ENCODE data around the gene PLCH1. TPM values are rescaled to one million over a fixed set of nuclear protein-coding genes. Genes with fewer than 3 reads are reported as not detected.

PLCH1 gene
- total RNA-seq, 1 donor from 2014 or later, result 1.3 TPM

- no peak for DNase-seq (ENCODE audit: low spot score in 2 of 2, unreplicated experiment in 2 of 2)
- no peak for TF ChIP-seq CTCF (IDR thresholded peaks at IDR 0.05; ENCODE audit: unreplicated experiment)
- Mint-ChIP-seq H3K27me3 (ENCODE audit: low read depth) (peaks cover 10% of the 10 kb centered on the region), H3K36me3 (no peaks in the 10 kb centered on the region), H3K4me1 (peaks cover under 1% of the 10 kb centered on the region), H3K4me3 (no peak overlapping the region), H3K27ac (no peak overlapping the region), H3K9me3 (no peaks in the 10 kb centered on the region)
These were observed 358.8 kb downstream of the PLCH1 start for GRCh38 chr3:155385896-155386625.

- Mint-ChIP-seq H3K27ac (no peak overlapping the region), H3K9me3 (no peaks in the 10 kb centered on the region), H3K36me3 (no peaks in the 10 kb centered on the region), H3K27me3 (ENCODE audit: low read depth) (peaks cover 10% of the 10 kb centered on the region), H3K4me1 (no peaks in the 10 kb centered on the region), H3K4me3 (no peak overlapping the region)
- TF ChIP-seq CTCF (IDR thresholded peaks at IDR 0.05; ENCODE audit: unreplicated experiment), result peak; percentile 47
- peak; percentile 21 to 66 for DNase-seq (ENCODE audit: low spot score in 2 of 2, unreplicated experiment in 2 of 2)
These were observed 362.4 kb downstream of the PLCH1 start for GRCh38 chr3:155382396-155383042.

GRCh38 chr3:155377847-155378246 is 367.0 kb downstream of the PLCH1 start:
- no peak overlapping the region for H3K27ac Mint-ChIP-seq
- no peak overlapping the region for H3K4me3 Mint-ChIP-seq
- no peaks in the 10 kb centered on the region for H3K27me3 Mint-ChIP-seq (ENCODE audit: low read depth)
- no peak for DNase-seq (ENCODE audit: low spot score in 2 of 2, unreplicated experiment in 2 of 2)
- no peak for TF ChIP-seq CTCF (IDR thresholded peaks at IDR 0.05; ENCODE audit: unreplicated experiment)
- no peaks in the 10 kb centered on the region for H3K9me3 Mint-ChIP-seq
- no peaks in the 10 kb centered on the region for H3K4me1 Mint-ChIP-seq
- no peaks in the 10 kb centered on the region for H3K36me3 Mint-ChIP-seq

GRCh38 chr3:155377071-155377470 is 367.8 kb downstream of the PLCH1 start:
- H3K27me3 Mint-ChIP-seq (ENCODE audit: low read depth), result no peaks in the 10 kb centered on the region
- TF ChIP-seq CTCF (IDR thresholded peaks at IDR 0.05; ENCODE audit: unreplicated experiment), result no peak
- no peak for DNase-seq (ENCODE audit: low spot score in 2 of 2, unreplicated experiment in 2 of 2)
- no peaks in the 10 kb centered on the region for H3K9me3 Mint-ChIP-seq
- no peaks in the 10 kb centered on the region for H3K4me1 Mint-ChIP-seq
- no peak overlapping the region for H3K4me3 Mint-ChIP-seq
- no peaks in the 10 kb centered on the region for H3K36me3 Mint-ChIP-seq
- H3K27ac Mint-ChIP-seq, result no peak overlapping the region

- Mint-ChIP-seq H3K4me1 (no peaks in the 10 kb centered on the region), H3K9me3 (no peaks in the 10 kb centered on the region), H3K4me3 (no peak overlapping the region), H3K27me3 (ENCODE audit: low read depth) (no peaks in the 10 kb centered on the region), H3K36me3 (no peaks in the 10 kb centered on the region), H3K27ac (no peak overlapping the region)
- no peak for DNase-seq (ENCODE audit: low spot score in 2 of 2, unreplicated experiment in 2 of 2)
- no peak for TF ChIP-seq CTCF (IDR thresholded peaks at IDR 0.05; ENCODE audit: unreplicated experiment)
These were observed 372.6 kb downstream of the PLCH1 start for GRCh38 chr3:155372281-155372680.

Data from mesothelial cell of epicardium (in vitro differentiated cells).